IPS-20b (cell line): ENCODE data around the gene CRTC2.
"Not testable (repeated sequence)": the region's sequence is repeated elsewhere in the genome, so short reads cannot be mapped to it uniquely, and the experiment has no call there.

Experiments used
- H3K27ac ChIP-seq: one replicate; pipeline ENCODE4 v1.5.1; 2013; ENCODE audit warnings: low read length
- H3K27me3 ChIP-seq: 2 replicates; pipeline ENCODE4 v1.6.1; 2013; ENCODE audit warnings: mild to moderate bottlenecking, low read length, inconsistent platforms; ENCODE audit not compliant: insufficient read depth
- H3K36me3 ChIP-seq: 2 replicates; pipeline ENCODE4 v1.6.1; 2013; ENCODE audit warnings: low read depth, mild to moderate bottlenecking, inconsistent platforms, low read length, moderate library complexity; ENCODE audit not compliant: insufficient read depth
- H3K4me1 ChIP-seq: 2 replicates; pipeline ENCODE4 v1.6.1; 2013; ENCODE audit warnings: mild to moderate bottlenecking, control low read depth, inconsistent platforms, low read length, moderate library complexity; ENCODE audit not compliant: insufficient read depth
- H3K4me3 ChIP-seq: 2 replicates; pipeline ENCODE4 v1.5.1; 2013; ENCODE audit warnings: mild to moderate bottlenecking, low read length, inconsistent platforms
- H3K9ac ChIP-seq: 2 replicates; pipeline ENCODE4 v1.6.1; 2013; ENCODE audit warnings: low read depth, mild to moderate bottlenecking, inconsistent platforms, low read length, moderate library complexity
- H3K9me3 ChIP-seq: 2 replicates; pipeline ENCODE4 v1.6.1; 2013; ENCODE audit warnings: mild to moderate bottlenecking, low read depth, low read length, inconsistent platforms; ENCODE audit not compliant: insufficient read depth

CRTC2 gene

GRCh38 chr1:153921080-153921802, 37.2 kb downstream of the CRTC2 start:
- H3K4me1 ChIP-seq: peaks cover 15% of the 10 kb centered on the region
- H3K36me3 ChIP-seq: peaks cover 10% of the 10 kb centered on the region; the same call in 1 of the 2 replicates
- H3K9ac ChIP-seq: peak overlapping the region; percentile 96
- no peaks in the 10 kb centered on the region for H3K27me3 ChIP-seq
- H3K4me3 ChIP-seq: peak overlapping the region; percentile 94
- no peaks in the 10 kb centered on the region for H3K9me3 ChIP-seq
- peak overlapping the region; percentile 90 for H3K27ac ChIP-seq

GRCh38 chr1:153919876-153920852, 38.2 kb downstream of the CRTC2 start:
- H3K27ac ChIP-seq: no peak overlapping the region
- H3K9ac ChIP-seq: peak overlapping the region; percentile 96; the same call in 1 of the 2 replicates
- H3K9me3 ChIP-seq: no peaks in the 10 kb centered on the region
- H3K27me3 ChIP-seq: no peaks in the 10 kb centered on the region
- peak overlapping the region; percentile 94; the same call in 1 of the 2 replicates for H3K4me3 ChIP-seq
- H3K36me3 ChIP-seq: peaks cover 15% of the 10 kb centered on the region; the same call in 1 of the 2 replicates
- H3K4me1 ChIP-seq: peaks cover 15% of the 10 kb centered on the region

- no peaks in the 10 kb centered on the region for H3K9me3 ChIP-seq
- no peaks in the 10 kb centered on the region for H3K27me3 ChIP-seq
- peaks cover 15% of the 10 kb centered on the region; the same call in 1 of the 2 replicates for H3K36me3 ChIP-seq
- H3K9ac ChIP-seq: no peak overlapping the region
- no peak overlapping the region for H3K4me3 ChIP-seq
- H3K27ac ChIP-seq: no peak overlapping the region
- H3K4me1 ChIP-seq: peaks cover 15% of the 10 kb centered on the region
Observed at GRCh38 chr1:153916297-153916696, 42.1 kb downstream of the CRTC2 start.

- no peaks in the 10 kb centered on the region for H3K9me3 ChIP-seq
- H3K27me3 ChIP-seq: no peaks in the 10 kb centered on the region
- no peak overlapping the region for H3K9ac ChIP-seq
- H3K36me3 ChIP-seq: peaks cover 6% of the 10 kb centered on the region; the same call in 1 of the 2 replicates
- H3K4me3 ChIP-seq: no peak overlapping the region
- H3K4me1 ChIP-seq: no peaks in the 10 kb centered on the region
- no peak overlapping the region for H3K27ac ChIP-seq
Observed at GRCh38 chr1:153912349-153912748, 46.1 kb downstream of the CRTC2 start.

GRCh38 chr1:153910560-153910959, 47.9 kb downstream of the CRTC2 start:
- H3K36me3 ChIP-seq, H3K9ac ChIP-seq, H3K4me1 ChIP-seq, H3K9me3 ChIP-seq, H3K27me3 ChIP-seq, H3K27ac ChIP-seq, H3K4me3 ChIP-seq: not testable (repeated sequence)

- Histone ChIP-seq H3K9me3 (no peaks in the 10 kb centered on the region), H3K9ac (no peak overlapping the region), H3K27me3 (no peaks in the 10 kb centered on the region), H3K36me3 (no peaks in the 10 kb centered on the region), H3K4me1 (no peaks in the 10 kb centered on the region), H3K27ac (no peak overlapping the region), H3K4me3 (no peak overlapping the region)
Observed at GRCh38 chr1:153908071-153908470, 50.3 kb downstream of the CRTC2 start.

- Histone ChIP-seq H3K4me1 (no peaks in the 10 kb centered on the region), H3K36me3 (no peaks in the 10 kb centered on the region), H3K9me3 (no peaks in the 10 kb centered on the region), H3K9ac (no peak overlapping the region), H3K27ac (no peak overlapping the region), H3K27me3 (no peaks in the 10 kb centered on the region), H3K4me3 (no peak overlapping the region)
Observed at GRCh38 chr1:153907134-153907533, 51.3 kb downstream of the CRTC2 start.

GRCh38 chr1:153906396-153906795, 52.0 kb downstream of the CRTC2 start:
- H3K36me3 ChIP-seq: no peaks in the 10 kb centered on the region

GRCh38 chr1:153905908-153906307, 52.5 kb downstream of the CRTC2 start:
- H3K9ac ChIP-seq, H3K4me3 ChIP-seq, H3K27me3 ChIP-seq, H3K36me3 ChIP-seq, H3K9me3 ChIP-seq, H3K27ac ChIP-seq, H3K4me1 ChIP-seq: not testable (repeated sequence)

More at GRCh38 chr1:153906396-153906795, 52.0 kb downstream of the CRTC2 start:
- no peaks in the 10 kb centered on the region for H3K9me3 ChIP-seq
- no peaks in the 10 kb centered on the region for H3K4me1 ChIP-seq
- no peak overlapping the region for H3K27ac ChIP-seq
- no peaks in the 10 kb centered on the region for H3K27me3 ChIP-seq
- H3K9ac ChIP-seq: no peak overlapping the region
- H3K4me3 ChIP-seq: no peak overlapping the region

GRCh38 chr1:153903841-153904455, 54.5 kb downstream of the CRTC2 start:
- H3K9ac ChIP-seq: no peak overlapping the region
- H3K27ac ChIP-seq: no peak overlapping the region
- no peak overlapping the region for H3K4me3 ChIP-seq
- H3K27me3 ChIP-seq: no peaks in the 10 kb centered on the region
- H3K4me1 ChIP-seq: no peaks in the 10 kb centered on the region
- no peaks in the 10 kb centered on the region for H3K9me3 ChIP-seq
- H3K36me3 ChIP-seq: peaks cover 7% of the 10 kb centered on the region

- H3K4me1 ChIP-seq: no peaks in the 10 kb centered on the region
- no peak overlapping the region for H3K4me3 ChIP-seq
- no peak overlapping the region for H3K9ac ChIP-seq
- no peaks in the 10 kb centered on the region for H3K9me3 ChIP-seq
- H3K27ac ChIP-seq: no peak overlapping the region
- H3K27me3 ChIP-seq: no peaks in the 10 kb centered on the region
- H3K36me3 ChIP-seq: peaks cover 19% of the 10 kb centered on the region
Observed at GRCh38 chr1:153899509-153899908, 58.9 kb downstream of the CRTC2 start.
